Measurements from ENCODE around the gene CYB561A3.

Gene CYB561A3

GRCh38 chr11:61368646-61369045 lies 7.0 kb upstream of the CYB561A3 start:
- Histone ChIP-seq H3K36me3 (ENCODE audit: control insufficient read depth, insufficient read depth, low read length, severe bottlenecking) (peaks cover 49% of the 10 kb centered on the region), H3K4me1 (ENCODE audit: control insufficient read depth, insufficient read depth, low read length) (peaks cover 33% of the 10 kb centered on the region), H3K27me3 (replicated peaks; ENCODE audit: control insufficient read depth, insufficient read depth, low read length) (no peaks in the 10 kb centered on the region), H3K9me3 (ENCODE audit: control insufficient read depth, low read length) (peaks cover 4% of the 10 kb centered on the region), H3K4me3 (ENCODE audit: low read length) (peak overlapping the region; percentile 54), H3K9ac (ENCODE audit: low read length) (no peak overlapping the region)
- DNase-seq (ENCODE audit: low read depth), result no peak

- Histone ChIP-seq H3K27me3 (replicated peaks; ENCODE audit: control insufficient read depth, insufficient read depth, low read length) (no peaks in the 10 kb centered on the region), H3K36me3 (ENCODE audit: control insufficient read depth, insufficient read depth, low read length, severe bottlenecking) (peaks cover 47% of the 10 kb centered on the region), H3K4me3 (ENCODE audit: low read length) (no peak overlapping the region), H3K9me3 (ENCODE audit: control insufficient read depth, low read length) (no peaks in the 10 kb centered on the region), H3K9ac (ENCODE audit: low read length) (no peak overlapping the region), H3K4me1 (ENCODE audit: control insufficient read depth, insufficient read depth, low read length) (peaks cover 40% of the 10 kb centered on the region)
- DNase-seq (ENCODE audit: low read depth), result no peak
Measured at GRCh38 chr11:61367406-61367805, 5.7 kb upstream of the CYB561A3 start.

DNA sequence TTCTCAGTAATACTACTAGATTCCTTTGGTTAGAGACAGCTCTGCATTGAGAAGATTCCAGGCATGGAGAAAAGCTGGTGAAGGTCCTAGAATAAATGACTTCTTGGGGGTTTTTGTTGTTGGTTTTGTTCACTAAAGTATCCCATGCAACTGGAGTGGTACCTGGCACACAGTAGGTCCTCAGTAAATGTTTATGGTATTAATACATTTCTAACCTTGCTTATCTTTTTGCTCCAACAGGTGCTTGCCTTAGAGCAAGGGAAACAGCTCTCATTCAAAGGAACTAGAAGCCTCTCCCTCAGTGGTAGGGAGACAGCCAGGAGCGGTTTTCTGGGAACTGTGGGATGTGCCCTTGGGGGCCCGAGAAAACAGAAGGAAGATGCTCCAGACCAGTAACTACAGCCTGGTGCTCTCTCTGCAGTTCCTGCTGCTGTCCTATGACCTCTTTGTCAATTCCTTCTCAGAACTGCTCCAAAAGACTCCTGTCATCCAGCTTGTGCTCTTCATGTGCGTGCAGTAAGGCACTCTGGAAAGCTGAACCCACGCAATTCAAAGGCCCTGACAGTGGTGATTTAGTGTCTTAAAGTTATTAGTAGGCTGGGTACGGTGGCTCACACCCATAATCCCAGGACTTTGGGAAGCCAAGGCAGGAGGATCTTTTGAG lies 2.5 kb upstream of the CYB561A3 start:
- Histone ChIP-seq H3K36me3 (ENCODE audit: control insufficient read depth, insufficient read depth, low read length, severe bottlenecking) (peaks cover 47% of the 10 kb centered on the region), H3K9ac (ENCODE audit: low read length) (no peak overlapping the region), H3K9me3 (ENCODE audit: control insufficient read depth, low read length) (no peaks in the 10 kb centered on the region), H3K27me3 (replicated peaks; ENCODE audit: control insufficient read depth, insufficient read depth, low read length) (no peaks in the 10 kb centered on the region), H3K4me1 (ENCODE audit: control insufficient read depth, insufficient read depth, low read length) (peaks cover 40% of the 10 kb centered on the region), H3K4me3 (ENCODE audit: low read length) (peak overlapping the region; percentile 23)
- no peak for DNase-seq (ENCODE audit: low read depth)

DNA sequence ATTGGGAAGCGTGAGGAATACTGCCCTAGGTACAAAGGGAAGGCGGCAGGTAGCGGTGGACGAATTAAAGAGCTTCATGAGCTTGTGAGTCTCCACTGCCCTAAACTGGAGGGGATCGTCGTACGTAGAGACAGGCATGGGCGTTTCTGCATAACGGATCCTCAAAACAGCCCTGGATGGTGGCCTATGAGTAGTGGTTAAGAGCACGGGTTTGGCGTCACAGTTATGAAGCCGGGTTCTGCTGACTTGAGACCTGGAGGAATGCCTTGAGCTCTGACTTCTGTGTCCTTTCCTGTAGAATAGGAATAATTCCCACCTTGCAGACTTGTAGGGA lies 827 bp upstream of the CYB561A3 start:
- Histone ChIP-seq H3K27me3 (replicated peaks; ENCODE audit: control insufficient read depth, insufficient read depth, low read length) (no peaks in the 10 kb centered on the region), H3K36me3 (ENCODE audit: control insufficient read depth, insufficient read depth, low read length, severe bottlenecking) (peaks cover 36% of the 10 kb centered on the region), H3K9ac (ENCODE audit: low read length) (peak overlapping the region; percentile 96), H3K4me1 (ENCODE audit: control insufficient read depth, insufficient read depth, low read length) (peaks cover 31% of the 10 kb centered on the region), H3K4me3 (ENCODE audit: low read length) (peak overlapping the region; percentile 95), H3K9me3 (ENCODE audit: control insufficient read depth, low read length) (no peaks in the 10 kb centered on the region)
- peak; percentile 64 for DNase-seq (ENCODE audit: low read depth)

- Histone ChIP-seq H3K36me3 (ENCODE audit: control insufficient read depth, insufficient read depth, low read length, severe bottlenecking) (peaks cover 27% of the 10 kb centered on the region), H3K27me3 (replicated peaks; ENCODE audit: control insufficient read depth, insufficient read depth, low read length) (no peaks in the 10 kb centered on the region), H3K9me3 (ENCODE audit: control insufficient read depth, low read length) (no peaks in the 10 kb centered on the region), H3K9ac (ENCODE audit: low read length) (peak overlapping the region; percentile 96), H3K4me1 (ENCODE audit: control insufficient read depth, insufficient read depth, low read length) (peaks cover 25% of the 10 kb centered on the region), H3K4me3 (ENCODE audit: low read length) (peak overlapping the region; percentile 95)
- DNase-seq (ENCODE audit: low read depth), result no peak
Measured at GRCh38 chr11:61361237-61361740, 393 bp downstream of the CYB561A3 start.

DNA sequence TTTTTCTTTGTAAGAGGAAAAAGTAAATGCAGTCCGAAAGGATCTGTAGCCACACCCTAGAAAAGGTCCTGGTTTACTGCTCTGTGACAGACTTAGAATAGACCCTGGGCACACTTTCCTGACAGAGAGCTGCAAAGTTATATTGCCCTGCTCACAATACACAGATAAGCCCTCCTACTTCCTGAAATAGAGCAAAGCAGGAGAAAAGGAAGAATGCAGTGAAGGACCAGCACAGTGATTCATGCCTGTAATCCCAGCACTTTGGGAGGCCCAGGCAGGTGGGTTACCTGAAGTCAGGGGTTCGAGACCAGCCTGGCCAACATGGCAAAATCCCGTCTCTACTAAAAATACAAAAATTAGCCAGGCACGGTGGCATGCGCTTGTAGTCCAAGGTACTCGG lies 2.2 kb downstream of the CYB561A3 start:
- no peak overlapping the region for H3K4me3 ChIP-seq (ENCODE audit: low read length)
- H3K9ac ChIP-seq (ENCODE audit: low read length), result no peak overlapping the region
- H3K4me1 ChIP-seq (ENCODE audit: control insufficient read depth, insufficient read depth, low read length), result peaks cover 19% of the 10 kb centered on the region
- DNase-seq (ENCODE audit: low read depth), result no peak
- H3K27me3 ChIP-seq (replicated peaks; ENCODE audit: control insufficient read depth, insufficient read depth, low read length), result no peaks in the 10 kb centered on the region
- no peaks in the 10 kb centered on the region for H3K9me3 ChIP-seq (ENCODE audit: control insufficient read depth, low read length)
- peaks cover 16% of the 10 kb centered on the region for H3K36me3 ChIP-seq (ENCODE audit: control insufficient read depth, insufficient read depth, low read length, severe bottlenecking)

GRCh38 chr11:61358566-61358965 lies 3.1 kb downstream of the CYB561A3 start:
- DNase-seq (ENCODE audit: low read depth), result no peak
- Histone ChIP-seq H3K9ac (ENCODE audit: low read length) (no peak overlapping the region), H3K36me3 (ENCODE audit: control insufficient read depth, insufficient read depth, low read length, severe bottlenecking) (peaks cover 15% of the 10 kb centered on the region)

GRCh38 chr11:61357894-61358239 lies 3.8 kb downstream of the CYB561A3 start:
- Histone ChIP-seq H3K4me3 (ENCODE audit: low read length) (no peak overlapping the region), H3K4me1 (ENCODE audit: control insufficient read depth, insufficient read depth, low read length) (peaks cover 14% of the 10 kb centered on the region), H3K27me3 (replicated peaks; ENCODE audit: control insufficient read depth, insufficient read depth, low read length) (no peaks in the 10 kb centered on the region), H3K9me3 (ENCODE audit: control insufficient read depth, low read length) (no peaks in the 10 kb centered on the region), H3K9ac (ENCODE audit: low read length) (no peak overlapping the region), H3K36me3 (ENCODE audit: control insufficient read depth, insufficient read depth, low read length, severe bottlenecking) (peaks cover 22% of the 10 kb centered on the region)
- no peak for DNase-seq (ENCODE audit: low read depth)

More at GRCh38 chr11:61358566-61358965, 3.1 kb downstream of the CYB561A3 start:
- Histone ChIP-seq H3K4me1 (ENCODE audit: control insufficient read depth, insufficient read depth, low read length) (peaks cover 19% of the 10 kb centered on the region), H3K27me3 (replicated peaks; ENCODE audit: control insufficient read depth, insufficient read depth, low read length) (no peaks in the 10 kb centered on the region), H3K4me3 (ENCODE audit: low read length) (no peak overlapping the region), H3K9me3 (ENCODE audit: control insufficient read depth, low read length) (no peaks in the 10 kb centered on the region)

- Histone ChIP-seq H3K9me3 (ENCODE audit: control insufficient read depth, low read length) (no peaks in the 10 kb centered on the region), H3K9ac (ENCODE audit: low read length) (no peak overlapping the region), H3K27me3 (replicated peaks; ENCODE audit: control insufficient read depth, insufficient read depth, low read length) (no peaks in the 10 kb centered on the region), H3K36me3 (ENCODE audit: control insufficient read depth, insufficient read depth, low read length, severe bottlenecking) (peaks cover 26% of the 10 kb centered on the region), H3K4me1 (ENCODE audit: control insufficient read depth, insufficient read depth, low read length) (peaks cover 15% of the 10 kb centered on the region), H3K4me3 (ENCODE audit: low read length) (no peak overlapping the region)
- no peak for DNase-seq (ENCODE audit: low read depth)
Measured at GRCh38 chr11:61357233-61357893, 4.3 kb downstream of the CYB561A3 start.

- H3K9ac ChIP-seq (ENCODE audit: low read length), result no peak overlapping the region
- H3K9me3 ChIP-seq (ENCODE audit: control insufficient read depth, low read length), result no peaks in the 10 kb centered on the region
- peaks cover 22% of the 10 kb centered on the region for H3K4me1 ChIP-seq (ENCODE audit: control insufficient read depth, insufficient read depth, low read length)
Measured at GRCh38 chr11:61356706-61357105, 5.0 kb downstream of the CYB561A3 start.

DNA sequence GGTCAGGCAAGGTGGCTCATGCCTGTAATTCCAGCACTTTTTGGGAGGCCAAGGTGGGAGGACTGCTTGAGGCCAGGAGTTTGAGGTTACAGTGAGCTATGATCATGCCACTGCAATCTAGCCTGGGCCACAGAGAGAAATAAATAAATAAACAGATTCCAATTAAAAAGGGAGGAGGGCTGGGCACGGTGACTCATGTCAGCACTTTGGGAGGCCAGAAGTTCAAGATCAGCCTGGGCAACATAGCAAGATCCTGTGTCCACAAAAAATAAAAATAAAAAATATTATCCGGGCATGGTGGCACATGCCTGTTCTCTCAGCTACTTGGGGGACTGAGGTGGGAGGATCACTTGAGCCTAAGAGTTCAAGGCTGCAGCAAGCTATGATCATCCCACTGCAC lies 7.5 kb downstream of the CYB561A3 start:
- DNase-seq (ENCODE audit: low read depth), result no peak
- Histone ChIP-seq H3K9me3 (ENCODE audit: control insufficient read depth, low read length) (no peaks in the 10 kb centered on the region), H3K4me1 (ENCODE audit: control insufficient read depth, insufficient read depth, low read length) (peaks cover 12% of the 10 kb centered on the region), H3K36me3 (ENCODE audit: control insufficient read depth, insufficient read depth, low read length, severe bottlenecking) (peaks cover 43% of the 10 kb centered on the region), H3K4me3 (ENCODE audit: low read length) (no peak overlapping the region), H3K27me3 (replicated peaks; ENCODE audit: control insufficient read depth, insufficient read depth, low read length) (no peaks in the 10 kb centered on the region), H3K9ac (ENCODE audit: low read length) (no peak overlapping the region)

More at GRCh38 chr11:61356706-61357105, 5.0 kb downstream of the CYB561A3 start:
- DNase-seq (ENCODE audit: low read depth), result no peak
- H3K4me3 ChIP-seq (ENCODE audit: low read length), result no peak overlapping the region
- H3K36me3 ChIP-seq (ENCODE audit: control insufficient read depth, insufficient read depth, low read length, severe bottlenecking), result peaks cover 26% of the 10 kb centered on the region
- no peaks in the 10 kb centered on the region for H3K27me3 ChIP-seq (replicated peaks; ENCODE audit: control insufficient read depth, insufficient read depth, low read length)
